Ecto neural progenitor cell (in vitro differentiated cells): ENCODE data around the gene LENEP.
A peak's percentile ranks its signal among the peaks of the same experiment; 100 is the strongest.

ENCODE experiments used
- DNase-seq: peaks from one replicate; pipeline ENCODE4 v3.0.0-alpha.2; 2018; ENCODE audit warnings: low spot score

Gene LENEP

GRCh38 chr1:154998818-154999570 lies 5.6 kb downstream of the LENEP start:
- peak; percentile 88 for DNase-seq

- DNase-seq, result peak; percentile 75
These were observed 6.4 kb downstream of the LENEP start for GRCh38 chr1:154999571-155000410.

GRCh38 chr1:155000411-155000725 lies 7.0 kb downstream of the LENEP start:
- no peak for DNase-seq

GRCh38 chr1:155000726-155001424 lies 7.5 kb downstream of the LENEP start:
- peak; percentile 95 for DNase-seq

GRCh38 chr1:155001425-155001674 lies 8.0 kb downstream of the LENEP start:
- DNase-seq, result no peak

GRCh38 chr1:155001675-155002463 lies 8.5 kb downstream of the LENEP start:
- DNase-seq, result peak; percentile 99

- peak; percentile 65 for DNase-seq
These were observed 9.3 kb downstream of the LENEP start, which contains the start of gene ZBTB7B for GRCh38 chr1:155002464-155003226. Gene ZBTB7B, plus strand, starts transcription at chr1:155002802. Its CDS starts 11,859 bp downstream, at chr1:155014661.

- DNase-seq, result peak; percentile 64
These were observed 9.9 kb downstream of the LENEP start for GRCh38 chr1:155003227-155003765.

- DNase-seq, result peak; percentile 62
These were observed 10.5 kb downstream of the LENEP start for GRCh38 chr1:155003766-155004351.

GRCh38 chr1:155004352-155005075 lies 11.1 kb downstream of the LENEP start:
- no peak for DNase-seq

- no peak for DNase-seq
These were observed 12.0 kb downstream of the LENEP start for GRCh38 chr1:155005076-155006011.

- no peak for DNase-seq
These were observed 13.3 kb downstream of the LENEP start for GRCh38 chr1:155006601-155007101.

- DNase-seq, result no peak
These were observed 14.0 kb downstream of the LENEP start for GRCh38 chr1:155007251-155007828.

GRCh38 chr1:155008015-155008941 lies 14.9 kb downstream of the LENEP start:
- DNase-seq, result no peak

GRCh38 chr1:155009221-155009711 lies 15.9 kb downstream of the LENEP start:
- no peak for DNase-seq

GRCh38 chr1:155009742-155010141 lies 16.4 kb downstream of the LENEP start:
- no peak for DNase-seq
